Activated CD4-positive, CD25-positive, alpha-beta regulatory T cell treated with anti-CD3 and anti-CD28 coated beads, Interleukin-2, amount 50 U/mL, for 24 hours (primary cell): Measurements from ENCODE around the gene CD226.

Source experiments
- ATAC-seq, 2 donors: fragments of 150-1000 bp; cut with Tn5 transposase; one replicate each; pipeline ENCODE4 v1.10.0; 2021; ENCODE audit warnings: mild to moderate bottlenecking in 1 of 2, moderate library complexity in 1 of 2

Gene CD226

DNA sequence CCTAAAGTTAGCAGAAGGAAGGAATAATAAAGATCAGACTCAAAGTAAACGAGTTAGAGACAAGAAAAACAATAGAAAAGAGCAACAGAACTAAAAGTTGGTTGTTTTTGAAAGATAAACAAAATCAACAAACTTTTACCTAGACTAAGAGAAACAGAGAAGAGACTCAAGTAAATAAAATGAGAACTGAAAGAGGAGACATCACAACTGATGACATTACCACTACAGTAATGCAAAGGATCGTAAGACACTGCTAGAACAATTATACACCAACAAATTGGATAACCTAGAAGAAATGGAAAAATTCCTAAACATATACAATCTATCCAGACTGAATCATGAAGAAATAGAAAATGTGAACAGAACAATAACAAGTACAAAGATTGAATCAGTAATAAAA is 139.3 kb downstream of the CD226 start:
- ATAC-seq: no peak

DNA sequence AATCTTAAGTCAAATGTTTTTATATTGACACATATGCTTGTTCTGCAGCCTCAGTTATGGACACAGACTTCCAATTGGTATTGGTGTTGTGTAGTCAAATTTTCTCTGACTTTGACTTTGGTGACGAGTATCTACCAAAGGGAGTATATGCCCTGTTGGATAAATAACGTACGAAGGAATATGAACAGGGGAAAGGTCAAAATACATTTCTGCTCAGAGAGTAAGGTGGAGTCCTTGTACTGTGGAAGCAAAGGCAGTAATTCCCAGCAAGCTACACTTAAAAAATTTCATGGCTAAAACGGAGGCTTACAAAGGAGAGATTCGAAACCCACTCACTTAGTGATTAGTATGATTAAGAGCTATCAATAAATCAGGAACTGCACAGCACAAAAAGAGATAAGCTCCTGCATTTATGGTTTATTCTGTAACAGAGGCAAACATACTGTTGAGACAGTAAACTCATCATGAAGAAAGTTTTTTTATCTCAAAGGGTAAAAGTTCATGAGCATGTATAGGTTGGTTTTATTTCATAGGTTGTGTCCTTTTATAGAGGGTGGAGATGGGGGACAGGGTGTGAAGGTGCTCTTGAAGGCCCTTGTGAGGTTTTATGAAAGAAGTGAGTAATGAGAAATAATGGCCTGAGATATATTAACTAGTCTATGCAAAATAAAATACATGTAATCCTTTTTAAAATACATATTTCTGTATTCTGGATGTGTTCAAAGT is 142.7 kb downstream of the CD226 start:
- ATAC-seq: no peak
